Measurements from ENCODE around the gene CELF1.

- TF ChIP-seq CTCF (IDR thresholded peaks at IDR 0.05) = no peak
- TF ChIP-seq EZH2 (IDR thresholded peaks at IDR 0.05) = no peak
- no peak for TF ChIP-seq EZH2phosphoT487 (IDR thresholded peaks at IDR 0.05)
Measured at GRCh38 chr11:47485107-47485506, 67.8 kb downstream of the CELF1 start.

All from neural progenitor cell (in vitro differentiated cells).